Nephron progenitor cell (in vitro differentiated cells): Measurements from ENCODE around the gene BRINP3.

Experiments
- DNase-seq: peaks from one replicate; pipeline ENCODE4 v3.0.0; 2021
- H3K27ac Mint-ChIP-seq: 2 replicates; pipeline ENCODE4 v1.8.0; 2021; ENCODE audit warnings: mild to moderate bottlenecking, moderate library complexity, mixed read lengths
- H3K27me3 Mint-ChIP-seq: 2 replicates; pipeline ENCODE4 v1.8.0; 2021; ENCODE audit warnings: mild to moderate bottlenecking, low read depth, mixed read lengths; ENCODE audit not compliant: poor library complexity
- H3K36me3 Mint-ChIP-seq: 2 replicates; pipeline ENCODE4 v1.8.0; 2021; ENCODE audit warnings: low read depth, mixed read lengths
- H3K4me1 Mint-ChIP-seq: 2 replicates; pipeline ENCODE4 v1.8.0; 2021; ENCODE audit warnings: mixed read lengths
- H3K4me3 Mint-ChIP-seq: 2 replicates; pipeline ENCODE4 v1.8.0; 2021; ENCODE audit warnings: mild to moderate bottlenecking, moderate library complexity, mixed read lengths
- H3K9me3 Mint-ChIP-seq: 2 replicates; pipeline ENCODE4 v1.8.0; 2021; ENCODE audit warnings: mild to moderate bottlenecking, moderate library complexity, mixed read lengths
- TF ChIP-seq, protein P1 (sequence below): fragments of 200-600 bp; sonication (generic); IDR thresholded peaks from 2 replicates; pipeline ENCODE4 v1.5.0; 2021; ENCODE audit warnings: antibody characterized with exemption

BRINP3 gene

DNA sequence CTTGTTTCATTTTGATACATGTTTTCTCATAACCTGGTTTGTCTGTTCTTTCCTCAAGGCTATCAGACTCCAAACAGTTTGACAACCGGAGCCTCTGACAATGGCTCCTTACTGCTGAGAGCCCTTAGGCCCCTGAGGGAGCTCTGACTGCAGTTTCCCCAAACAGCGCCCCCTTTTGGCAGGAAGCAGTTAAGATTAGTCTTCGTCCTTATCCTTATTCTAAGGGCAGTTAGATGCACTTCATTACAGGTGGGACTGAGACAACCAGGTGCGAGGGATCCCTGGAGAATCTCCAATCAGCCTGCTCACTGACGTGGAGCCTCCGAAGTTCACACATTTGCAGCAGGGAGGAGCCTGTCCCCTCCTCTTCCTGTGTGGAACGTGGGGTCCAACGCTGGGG, 393.1 kb downstream of the BRINP3 start:
- TF ChIP-seq, protein P1, sequence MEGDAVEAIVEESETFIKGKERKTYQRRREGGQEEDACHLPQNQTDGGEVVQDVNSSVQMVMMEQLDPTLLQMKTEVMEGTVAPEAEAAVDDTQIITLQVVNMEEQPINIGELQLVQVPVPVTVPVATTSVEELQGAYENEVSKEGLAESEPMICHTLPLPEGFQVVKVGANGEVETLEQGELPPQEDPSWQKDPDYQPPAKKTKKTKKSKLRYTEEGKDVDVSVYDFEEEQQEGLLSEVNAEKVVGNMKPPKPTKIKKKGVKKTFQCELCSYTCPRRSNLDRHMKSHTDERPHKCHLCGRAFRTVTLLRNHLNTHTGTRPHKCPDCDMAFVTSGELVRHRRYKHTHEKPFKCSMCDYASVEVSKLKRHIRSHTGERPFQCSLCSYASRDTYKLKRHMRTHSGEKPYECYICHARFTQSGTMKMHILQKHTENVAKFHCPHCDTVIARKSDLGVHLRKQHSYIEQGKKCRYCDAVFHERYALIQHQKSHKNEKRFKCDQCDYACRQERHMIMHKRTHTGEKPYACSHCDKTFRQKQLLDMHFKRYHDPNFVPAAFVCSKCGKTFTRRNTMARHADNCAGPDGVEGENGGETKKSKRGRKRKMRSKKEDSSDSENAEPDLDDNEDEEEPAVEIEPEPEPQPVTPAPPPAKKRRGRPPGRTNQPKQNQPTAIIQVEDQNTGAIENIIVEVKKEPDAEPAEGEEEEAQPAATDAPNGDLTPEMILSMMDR, result peak; percentile 31
- H3K27ac Mint-ChIP-seq, result no peak overlapping the region
- no peaks in the 10 kb centered on the region for H3K36me3 Mint-ChIP-seq
- H3K4me1 Mint-ChIP-seq, result no peaks in the 10 kb centered on the region
- H3K4me3 Mint-ChIP-seq, result no peak overlapping the region
- peaks cover 3% of the 10 kb centered on the region for H3K9me3 Mint-ChIP-seq
- DNase-seq, result peak; percentile 21
- no peaks in the 10 kb centered on the region for H3K27me3 Mint-ChIP-seq

DNA sequence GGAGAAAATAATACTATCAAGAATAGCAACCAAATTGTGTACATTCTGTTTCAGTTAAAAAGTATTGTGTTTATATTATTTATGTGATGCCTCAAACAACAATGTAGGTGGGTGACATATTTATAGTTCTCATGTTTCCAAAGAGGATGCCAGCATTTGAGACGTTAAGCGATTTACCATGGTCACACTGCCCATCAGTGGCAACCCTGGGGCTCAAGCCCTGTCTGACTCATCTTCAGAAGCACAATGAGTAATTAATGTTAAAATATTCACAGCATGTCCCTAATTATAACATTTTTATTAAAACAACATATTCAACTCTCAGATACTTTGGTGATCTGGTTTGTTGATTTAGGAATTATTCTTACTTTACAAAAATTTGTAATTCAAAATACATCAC, 409.4 kb downstream of the BRINP3 start:
- Mint-ChIP-seq H3K27me3 (no peaks in the 10 kb centered on the region), H3K27ac (no peak overlapping the region), H3K36me3 (no peaks in the 10 kb centered on the region), H3K4me3 (no peak overlapping the region), H3K9me3 (peaks cover 9% of the 10 kb centered on the region), H3K4me1 (no peaks in the 10 kb centered on the region)
- TF ChIP-seq, protein P1, result no peak
- DNase-seq, result no peak

DNA sequence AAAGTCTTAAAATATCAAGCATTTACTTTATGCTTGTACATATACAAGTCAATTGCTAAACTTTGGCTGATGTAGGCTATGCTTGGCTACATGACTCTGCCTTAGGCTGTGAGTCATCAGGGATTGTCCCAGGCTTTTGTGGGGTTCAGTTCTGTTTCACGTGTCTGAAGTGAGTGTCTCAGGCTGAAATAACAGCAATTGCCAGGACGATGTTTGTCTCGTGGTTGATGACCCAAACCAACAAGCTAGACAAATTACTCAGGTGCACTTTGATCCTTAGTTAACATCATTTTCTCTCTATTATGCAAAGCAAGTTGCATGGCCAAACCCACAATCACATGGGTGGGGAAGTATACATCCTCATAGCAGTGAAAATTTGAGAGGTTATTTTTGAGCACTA, 410.1 kb downstream of the BRINP3 start:
- Mint-ChIP-seq H3K4me3 (no peak overlapping the region), H3K27me3 (no peaks in the 10 kb centered on the region), H3K27ac (no peak overlapping the region), H3K4me1 (no peaks in the 10 kb centered on the region), H3K9me3 (peaks cover 9% of the 10 kb centered on the region), H3K36me3 (no peaks in the 10 kb centered on the region)
- no peak for DNase-seq
- TF ChIP-seq, protein P1, result no peak

DNA sequence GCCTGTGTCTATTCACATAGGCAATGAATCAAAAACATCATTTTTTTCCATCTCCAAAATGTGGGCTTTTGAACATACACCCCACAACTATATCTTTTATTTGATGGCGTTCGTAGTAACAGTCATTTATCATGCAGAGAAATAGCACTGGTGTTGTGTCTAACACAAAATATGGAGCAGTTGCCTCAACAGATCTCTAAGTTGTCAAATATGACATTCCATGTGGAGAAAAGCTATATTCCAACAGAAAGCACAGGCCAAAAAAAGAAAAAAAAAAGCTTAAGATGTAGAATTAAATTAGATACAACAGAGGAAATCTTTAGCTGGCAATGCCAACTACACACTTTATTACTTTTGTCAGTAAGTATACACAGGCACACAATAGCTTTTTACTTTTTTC, 411.7 kb downstream of the BRINP3 start:
- peaks cover 9% of the 10 kb centered on the region for H3K9me3 Mint-ChIP-seq
- DNase-seq, result no peak
- no peak overlapping the region for H3K27ac Mint-ChIP-seq
- H3K36me3 Mint-ChIP-seq, result no peaks in the 10 kb centered on the region
- no peaks in the 10 kb centered on the region for H3K27me3 Mint-ChIP-seq
- TF ChIP-seq, protein P1, result no peak
- no peaks in the 10 kb centered on the region for H3K4me1 Mint-ChIP-seq
- H3K4me3 Mint-ChIP-seq, result no peak overlapping the region

DNA sequence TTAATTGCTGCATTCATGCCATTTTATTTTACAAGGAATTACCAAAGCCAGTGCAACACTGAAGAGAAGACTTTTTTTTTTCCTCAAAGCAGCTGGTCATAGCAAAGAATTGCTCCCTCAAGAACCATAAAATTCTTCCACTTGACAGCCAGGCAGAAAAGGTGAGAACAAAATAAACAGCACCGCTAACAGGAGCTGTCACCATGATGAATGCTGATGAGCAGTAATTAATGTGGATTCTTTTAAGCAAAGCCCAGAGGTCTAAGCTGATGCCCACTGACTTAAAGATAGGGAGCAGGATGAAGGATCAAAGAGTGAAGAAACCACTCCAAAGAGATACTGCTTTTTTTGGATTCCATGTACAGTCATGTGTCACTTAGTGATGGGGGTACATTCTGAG, 428.4 kb downstream of the BRINP3 start:
- Mint-ChIP-seq H3K27ac (no peak overlapping the region), H3K4me3 (no peak overlapping the region), H3K9me3 (peaks cover 10% of the 10 kb centered on the region), H3K4me1 (peaks cover 24% of the 10 kb centered on the region), H3K36me3 (no peaks in the 10 kb centered on the region), H3K27me3 (peaks cover 5% of the 10 kb centered on the region)
- TF ChIP-seq, protein P1, result no peak
- DNase-seq, result peak; percentile 7
